Esophagus muscularis mucosa (tissue), 4 donors: ENCODE data around the gene PCBP1. TPM values are rescaled to one million over a fixed set of nuclear protein-coding genes. Genes with fewer than 3 reads are reported as not detected.
"Not testable (repeated sequence)": the region's sequence is repeated elsewhere in the genome, so short reads cannot be mapped to it uniquely, and the experiment has no call there.

Experiments used
- DNase-seq: peaks from one replicate; pipeline ENCODE4 v3.0.0-alpha.2; 2017; ENCODE audit errors: extremely low spot score
- H3K27ac ChIP-seq, 4 donors: fragments of 200-600 bp; sonication (generic); replicated peaks in 1 of 4; 1 replicate in 3 of 4; 2 replicates in 1 of 4; pipeline ENCODE4 v1.5.1; 2016 to 2019; ENCODE audit warnings: mild to moderate bottlenecking in 1 of 4
- H3K27me3 ChIP-seq, 4 donors: fragments of 200-600 bp; sonication (generic); one replicate each; pipeline versions ENCODE4 v1.5.1 to v1.6.0; 2016 to 2019
- H3K36me3 ChIP-seq, 4 donors: fragments of 200-600 bp; sonication (generic); one replicate each; pipeline ENCODE4 v1.5.1; 2016 to 2019
- H3K4me1 ChIP-seq, 4 donors: fragments of 200-600 bp; sonication (generic); one replicate each; pipeline ENCODE4 v1.5.1; 2016 to 2019
- H3K4me3 ChIP-seq, 4 donors: fragments of 200-600 bp; sonication (generic); 1 replicate in 2 of 4; 2 replicates in 2 of 4; pipeline ENCODE4 v1.5.1; 2016 to 2019; ENCODE audit warnings: mild to moderate bottlenecking in 4 of 4, moderate library complexity in 1 of 4
- H3K9me3 ChIP-seq, 4 donors: fragments of 200-600 bp; sonication (generic); 1 replicate in 3 of 4; 2 replicates in 1 of 4; pipeline ENCODE4 v1.5.1; 2016 to 2019
- EP300 ChIP-seq: sonication (generic); formaldehyde crosslinking; IDR thresholded peaks from one replicate; pipeline ENCODE4 v1.6.1; 2017; ENCODE audit warnings: antibody characterized with exemption
- POLR2A ChIP-seq: fragments of 450-650 bp; IDR thresholded peaks from one replicate; pipeline ENCODE4 v1.6.1; 2017; ENCODE audit warnings: antibody characterized with exemption, moderate library complexity, mild to moderate bottlenecking, low read depth
- POLR2AphosphoS5 ChIP-seq, 2 donors: sonication (generic); formaldehyde crosslinking; IDR thresholded peaks; one replicate each; pipeline ENCODE4 v1.6.1; 2017; ENCODE audit warnings: antibody characterized with exemption in 2 of 2
- WGBS: methylation state at CpG from one replicate; pipeline ENCODE4 v1.1.5; 2018; 5-methylcytosine and 5-hydroxymethylcytosine counted together
- intact Hi-C: fragments of 100-400 bp; cut with DNase I; formaldehyde crosslinking; loops from one replicate; pipeline ENCODE4 v1.15.1; 2023
- total RNA-seq, 4 donors: library from RNA; depleted of rRNA; stranded (reverse); fragments of >200 nt; gene quantifications; one replicate each; pipeline versions ENCODE4 v1.1.0 to v1.2.1, GENCODE V29; 2016
- TF ChIP-seq, protein P1 (sequence below), 3 experiments: fragments of 200-600 bp in 2 of 3; fragments of 450-650 bp in 1 of 3; sonication (generic) in 2 of 3; IDR thresholded peaks; one replicate each; pipeline ENCODE4 v1.5.1; 2017 to 2019; ENCODE audit warnings: antibody characterized with exemption in 3 of 3, mild to moderate bottlenecking in 2 of 3, moderate library complexity in 1 of 3

Gene PCBP1
- total RNA-seq, 4 donors from 2014 or later = 156 to 220 (median 189) TPM

DNA sequence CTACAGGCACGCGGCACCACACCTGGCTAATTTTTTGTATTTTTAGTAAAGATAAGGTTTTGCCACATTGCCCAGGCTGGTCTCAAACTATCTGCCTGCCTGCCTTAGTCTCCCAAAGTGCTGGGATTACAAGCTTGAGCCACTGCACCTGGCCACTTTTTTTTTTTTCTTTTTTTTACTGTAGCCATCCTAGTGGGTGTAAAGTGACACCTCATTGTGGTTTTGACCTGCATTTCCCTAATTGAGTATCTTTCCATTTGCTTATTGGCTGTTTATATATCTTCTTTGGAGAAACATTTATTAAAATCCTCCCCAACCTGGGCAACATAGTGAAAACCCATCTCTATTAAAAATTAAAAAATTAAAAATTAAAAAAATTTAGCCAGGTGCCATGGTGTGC lies 12.0 kb downstream of the PCBP1 start:
- H3K9me3 ChIP-seq = no peaks in the 10 kb centered on the region
- H3K4me1 ChIP-seq = peaks cover 15 to 19% (median 17%) of the 10 kb centered on the region in 4 donors
- TF ChIP-seq, protein P1, sequence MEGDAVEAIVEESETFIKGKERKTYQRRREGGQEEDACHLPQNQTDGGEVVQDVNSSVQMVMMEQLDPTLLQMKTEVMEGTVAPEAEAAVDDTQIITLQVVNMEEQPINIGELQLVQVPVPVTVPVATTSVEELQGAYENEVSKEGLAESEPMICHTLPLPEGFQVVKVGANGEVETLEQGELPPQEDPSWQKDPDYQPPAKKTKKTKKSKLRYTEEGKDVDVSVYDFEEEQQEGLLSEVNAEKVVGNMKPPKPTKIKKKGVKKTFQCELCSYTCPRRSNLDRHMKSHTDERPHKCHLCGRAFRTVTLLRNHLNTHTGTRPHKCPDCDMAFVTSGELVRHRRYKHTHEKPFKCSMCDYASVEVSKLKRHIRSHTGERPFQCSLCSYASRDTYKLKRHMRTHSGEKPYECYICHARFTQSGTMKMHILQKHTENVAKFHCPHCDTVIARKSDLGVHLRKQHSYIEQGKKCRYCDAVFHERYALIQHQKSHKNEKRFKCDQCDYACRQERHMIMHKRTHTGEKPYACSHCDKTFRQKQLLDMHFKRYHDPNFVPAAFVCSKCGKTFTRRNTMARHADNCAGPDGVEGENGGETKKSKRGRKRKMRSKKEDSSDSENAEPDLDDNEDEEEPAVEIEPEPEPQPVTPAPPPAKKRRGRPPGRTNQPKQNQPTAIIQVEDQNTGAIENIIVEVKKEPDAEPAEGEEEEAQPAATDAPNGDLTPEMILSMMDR (IDR thresholded peaks at IDR 0.05) = no peak
- TF ChIP-seq EP300 (no peak), POLR2AphosphoS5 (IDR thresholded peaks at IDR 0.05) (no peak), POLR2A (no peak)
- no peak overlapping the region for H3K27ac ChIP-seq
- no peaks in the 10 kb centered on the region for H3K27me3 ChIP-seq
- WGBS = 100% methylated on average over 2 of the region's 2 CpGs
- no peak for DNase-seq
- no peak overlapping the region for H3K4me3 ChIP-seq
- no peaks in the 10 kb centered on the region for H3K36me3 ChIP-seq
- intact Hi-C loops = no loop called here

DNA sequence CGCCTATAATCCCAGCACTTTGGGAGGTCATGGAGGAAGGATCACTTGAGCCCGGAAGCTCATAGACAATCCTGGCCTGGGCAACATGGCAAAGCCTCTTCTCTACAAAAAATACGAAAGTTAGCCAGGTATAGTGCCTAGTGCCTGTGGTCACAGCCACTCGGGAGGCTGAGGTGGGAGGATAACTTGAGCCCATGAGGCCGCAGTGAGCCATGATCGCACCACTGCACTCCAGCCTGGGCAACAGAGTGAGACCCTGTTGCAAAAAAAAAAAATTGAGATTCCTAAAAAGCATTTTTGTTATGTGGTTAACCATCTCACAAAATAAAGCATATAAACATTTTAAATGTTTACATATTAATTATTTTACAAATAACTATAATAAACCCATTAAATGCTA lies 13.9 kb downstream of the PCBP1 start:
- DNase-seq = no peak
- no peak overlapping the region for H3K4me3 ChIP-seq
- H3K27me3 ChIP-seq = no peaks in the 10 kb centered on the region
- WGBS = 96% methylated on average over 6 of the region's 6 CpGs
- intact Hi-C loops = no loop called here
- H3K9me3 ChIP-seq = no peaks in the 10 kb centered on the region
- no peaks in the 10 kb centered on the region for H3K36me3 ChIP-seq
- no peak overlapping the region for H3K27ac ChIP-seq
- peaks cover 0 to 3% (median 0%) of the 10 kb centered on the region in 4 donors for H3K4me1 ChIP-seq
- TF ChIP-seq, protein P1 (IDR thresholded peaks at IDR 0.05) = no peak
- TF ChIP-seq EP300 = no peak
- no peak for TF ChIP-seq POLR2AphosphoS5 (IDR thresholded peaks at IDR 0.05)
- TF ChIP-seq POLR2A = no peak

DNA sequence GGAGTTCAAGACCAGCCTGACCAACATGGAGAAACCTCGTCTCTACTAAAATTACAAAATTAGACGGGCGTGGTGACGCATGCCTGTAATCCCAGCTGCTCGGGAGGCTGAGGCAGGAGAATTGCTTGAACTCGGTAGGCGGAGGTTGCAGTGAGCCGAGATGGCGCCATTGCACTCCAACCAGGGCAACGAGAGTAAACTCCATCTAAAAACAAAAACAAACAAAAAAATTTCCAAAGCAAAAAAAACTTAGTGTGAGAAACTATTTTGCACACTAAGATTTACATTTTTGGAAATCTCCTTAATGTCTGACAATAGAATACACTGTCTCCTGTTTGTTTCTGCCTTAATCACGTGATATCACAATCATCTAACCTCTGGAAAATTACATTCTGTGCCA lies 14.4 kb downstream of the PCBP1 start:
- intact Hi-C loops, H3K4me3 ChIP-seq, DNase-seq, H3K27ac ChIP-seq, H3K4me1 ChIP-seq, H3K9me3 ChIP-seq, H3K36me3 ChIP-seq, H3K27me3 ChIP-seq: not testable (repeated sequence)
- 93% methylated on average over 11 of the region's 11 CpGs for WGBS

DNA sequence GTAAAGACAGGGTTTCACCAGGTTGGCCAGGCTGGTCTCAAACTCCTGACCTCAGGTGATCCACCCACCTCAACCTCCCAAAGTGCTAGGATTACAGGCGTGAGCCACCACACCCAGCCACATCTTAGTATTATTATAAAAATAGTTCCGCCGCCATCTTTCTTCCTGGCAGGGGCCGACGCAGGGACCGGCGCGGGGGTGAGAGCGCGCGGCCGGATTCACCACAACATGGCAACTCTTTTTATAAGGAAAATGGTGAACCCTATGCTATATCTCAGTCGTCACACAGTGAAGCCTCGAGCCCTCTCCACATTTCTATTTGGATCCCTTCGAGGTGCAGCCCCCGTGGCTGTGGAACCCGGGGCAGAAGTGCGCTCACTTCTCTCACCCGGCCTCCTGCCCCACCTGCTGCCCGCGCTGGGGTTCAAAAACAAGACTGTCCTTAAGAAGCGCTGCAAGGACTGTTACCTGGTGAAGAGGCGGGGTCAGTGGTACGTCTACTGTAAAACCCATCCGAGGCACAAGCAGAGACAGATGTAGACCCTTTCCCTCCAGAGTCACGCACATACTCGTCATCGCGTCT lies 15.1 kb downstream of the PCBP1 start:
- H3K36me3 ChIP-seq, H3K9me3 ChIP-seq, H3K27ac ChIP-seq, H3K27me3 ChIP-seq, H3K4me1 ChIP-seq, intact Hi-C loops, H3K4me3 ChIP-seq, DNase-seq: not testable (repeated sequence)
- 95% methylated on average over 29 of the region's 29 CpGs for WGBS

DNA sequence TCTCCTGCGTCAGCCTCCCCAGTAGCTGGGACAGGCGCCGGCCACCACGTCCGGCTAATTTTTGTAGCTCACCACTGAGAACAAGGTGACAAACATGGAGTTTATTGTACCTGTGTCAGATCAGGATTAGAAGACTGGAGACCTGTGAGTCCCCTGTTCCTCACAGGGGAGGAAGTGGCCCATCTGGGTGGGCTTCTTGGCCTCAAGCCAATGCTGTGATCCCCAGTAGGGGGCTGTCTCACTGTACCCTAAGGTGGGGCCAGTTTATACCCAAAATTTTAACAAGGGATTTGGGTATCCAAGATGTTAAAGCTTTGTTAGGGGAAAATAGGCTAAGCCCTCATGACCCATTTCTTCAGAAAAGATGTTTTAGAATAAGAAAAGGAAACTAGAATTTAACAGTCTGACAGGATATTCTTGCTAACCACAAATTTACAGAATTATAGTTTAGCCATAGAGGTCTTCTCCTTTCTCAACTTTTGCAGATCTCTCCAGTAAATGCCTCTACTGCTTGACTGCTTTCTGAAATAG lies 16.3 kb downstream of the PCBP1 start:
- TF ChIP-seq POLR2AphosphoS5 (IDR thresholded peaks at IDR 0.05) = no peak
- TF ChIP-seq, protein P1 (IDR thresholded peaks at IDR 0.05) = no peak
- no peak for TF ChIP-seq POLR2A
- TF ChIP-seq EP300 = no peak
- H3K4me1 ChIP-seq = peaks cover 0 to 9% (median 3%) of the 10 kb centered on the region in 4 donors
- intact Hi-C loops = no loop called here
- H3K4me3 ChIP-seq = no peak overlapping the region
- no peaks in the 10 kb centered on the region for H3K27me3 ChIP-seq
- no peaks in the 10 kb centered on the region for H3K9me3 ChIP-seq
- no peak overlapping the region for H3K27ac ChIP-seq
- no peak for DNase-seq
- H3K36me3 ChIP-seq = no peaks in the 10 kb centered on the region
- 90% methylated on average over 5 of the region's 5 CpGs for WGBS
